HT-29 (cell line): ENCODE data around the gene SYPL2. TPM values are rescaled to one million over a fixed set of nuclear protein-coding genes. Genes with fewer than 3 reads are reported as not detected.

Source experiments
- DNase-seq: peaks from one replicate; pipeline ENCODE4 v3.0.0-alpha.2; 2015; ENCODE audit warnings: low spot score
- total RNA-seq: library from RNA; depleted of rRNA; stranded (reverse); fragments of >200 nt; shearing (Covaris generic); gene quantifications from 2 replicates; pipeline ENCODE4 v1.2.3, GENCODE V29; 2014; rRNA removed

Gene SYPL2
- total RNA-seq, 1 experiment from 2014 or later, result not detected

DNA sequence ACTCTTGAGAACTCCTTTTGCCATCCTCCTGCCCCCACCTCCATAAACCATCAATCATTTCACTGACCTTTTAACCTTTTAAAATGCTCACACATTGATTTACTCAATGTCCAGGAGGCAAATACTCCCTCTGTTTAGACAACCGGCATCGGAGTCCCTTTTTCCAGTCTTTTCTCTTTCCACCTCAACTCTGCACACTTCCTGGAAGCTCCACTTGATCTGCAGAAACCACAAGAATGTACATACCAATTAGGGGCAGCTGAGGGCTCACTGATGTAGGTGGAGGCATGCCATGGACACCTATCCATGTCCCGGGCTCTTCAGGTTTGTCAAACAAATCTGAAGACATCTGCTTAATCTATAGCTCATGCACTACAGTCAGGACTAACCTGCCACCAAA lies 48.5 kb downstream of the SYPL2 start:
- DNase-seq, result no peak

DNA sequence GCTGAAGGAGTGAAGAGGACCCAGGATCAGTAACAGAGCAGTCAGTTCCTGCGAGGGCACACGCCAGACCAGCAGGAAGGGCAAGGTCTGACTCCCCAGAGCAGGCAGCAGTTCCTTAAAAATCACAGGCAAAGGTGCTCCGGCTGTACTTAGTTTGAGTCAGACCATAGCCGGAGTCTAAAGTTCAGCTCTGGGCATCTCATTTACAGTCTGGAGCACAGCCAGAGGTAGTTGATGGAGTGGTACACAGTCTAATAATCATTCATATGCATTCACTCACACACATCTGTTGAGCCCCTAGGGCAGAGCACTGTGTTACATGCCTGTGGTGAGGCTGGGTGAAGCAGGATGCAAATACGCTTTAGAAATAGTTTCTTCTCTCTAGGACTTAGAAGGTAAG lies 50.5 kb downstream of the SYPL2 start:
- DNase-seq, result peak; percentile 75

DNA sequence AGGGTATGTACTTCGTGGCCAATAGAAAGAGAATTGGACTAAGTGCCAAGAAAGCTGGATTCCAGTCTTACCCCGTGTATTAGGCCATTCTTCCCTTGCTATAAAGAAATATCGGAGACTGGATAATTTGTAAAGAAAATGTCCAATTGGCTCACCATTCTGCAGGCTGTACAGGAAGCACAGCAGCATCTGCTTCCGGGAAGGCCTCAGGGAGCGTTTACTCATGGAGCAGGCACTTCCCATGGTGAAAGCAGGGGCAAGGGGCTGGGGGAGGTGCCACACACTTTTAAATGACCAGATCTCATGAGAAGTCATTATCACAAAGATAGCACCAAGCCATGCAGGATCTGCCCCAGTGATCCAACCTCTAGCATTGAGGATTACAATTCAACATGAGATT lies 51.0 kb downstream of the SYPL2 start:
- no peak for DNase-seq

DNA sequence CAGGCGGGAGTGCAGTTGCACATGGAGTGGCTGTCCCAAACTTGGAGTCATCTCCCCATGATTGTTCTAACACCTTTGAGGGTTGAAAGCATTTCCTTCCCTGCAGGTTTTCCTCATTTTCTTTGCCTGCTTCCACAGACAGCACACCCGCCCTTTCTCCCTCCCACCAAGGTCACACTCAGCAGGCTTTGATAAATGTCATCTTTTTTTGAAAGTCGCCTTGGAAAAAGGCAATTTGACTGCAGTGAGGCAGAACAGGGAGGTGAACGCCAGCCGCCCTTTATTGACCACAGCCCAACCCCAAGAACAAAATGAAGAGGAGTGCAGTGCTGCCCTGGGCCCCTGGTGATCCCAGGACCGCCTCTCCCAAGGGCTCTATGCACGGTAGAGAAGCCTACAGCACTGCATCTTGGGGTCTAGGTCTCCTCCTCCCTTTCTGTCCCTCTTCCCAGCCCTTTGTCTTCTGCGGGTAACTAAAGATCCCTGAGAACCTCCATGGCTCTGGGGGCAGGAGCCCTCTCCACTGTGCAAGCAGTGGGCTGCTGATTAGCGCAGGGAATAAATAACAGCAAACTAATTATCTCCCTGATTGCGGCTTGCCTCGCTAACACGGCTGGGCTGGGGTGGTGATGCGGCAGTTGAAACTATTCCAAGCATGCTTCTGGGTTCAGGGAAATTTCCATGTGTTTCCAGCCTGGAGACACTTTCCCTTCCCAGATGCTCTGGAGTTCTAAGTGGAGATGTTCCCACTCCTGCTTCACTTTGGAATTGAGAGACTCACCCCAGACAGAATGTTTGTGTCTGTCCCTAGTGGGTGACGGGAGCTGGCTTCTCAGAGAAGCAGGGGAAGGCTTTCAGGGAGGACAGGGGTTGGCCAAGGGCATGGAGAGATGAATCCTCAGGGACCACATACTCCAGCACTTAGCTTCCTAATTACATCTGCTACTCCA lies 54.9 kb downstream of the SYPL2 start:
- DNase-seq, result no peak

DNA sequence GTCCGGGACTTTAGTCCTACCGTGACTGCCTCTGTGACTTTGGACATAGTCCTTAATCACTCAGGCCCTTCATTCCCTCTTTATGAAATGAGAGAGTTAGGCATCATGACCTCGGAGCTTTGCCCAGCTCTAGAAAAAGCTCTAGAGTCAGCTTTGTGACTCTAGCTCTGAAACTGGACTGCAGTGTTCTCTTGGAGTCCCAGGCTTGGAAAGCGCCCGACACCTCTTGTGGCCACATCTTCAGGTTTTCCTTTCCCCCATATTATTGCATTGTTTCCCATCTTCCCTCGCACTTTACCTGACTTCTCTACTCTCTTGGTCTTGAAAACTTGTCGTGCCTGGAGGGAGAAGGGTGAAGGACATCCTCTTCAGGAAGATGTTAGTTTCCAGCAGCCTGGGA lies 55.7 kb downstream of the SYPL2 start:
- DNase-seq, result no peak

DNA sequence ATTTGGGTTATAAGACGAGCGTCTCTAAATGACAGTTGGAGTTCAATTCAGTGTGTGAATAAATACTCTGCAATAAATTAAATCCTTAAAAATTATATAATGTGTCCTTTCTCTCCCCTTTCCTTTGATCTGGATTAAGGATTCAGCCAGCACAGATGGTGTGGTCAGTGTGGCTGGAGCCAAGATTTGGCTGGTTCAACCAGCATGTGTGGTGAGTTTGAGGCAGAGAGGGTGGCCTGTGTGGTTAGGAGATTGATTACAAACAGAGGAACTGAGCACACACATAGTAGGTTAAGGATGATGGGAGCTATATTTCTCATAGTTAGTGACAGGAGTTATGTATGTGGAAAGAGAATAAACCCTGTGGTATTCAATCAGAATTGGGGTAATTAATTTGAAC lies 57.4 kb downstream of the SYPL2 start:
- no peak for DNase-seq

DNA sequence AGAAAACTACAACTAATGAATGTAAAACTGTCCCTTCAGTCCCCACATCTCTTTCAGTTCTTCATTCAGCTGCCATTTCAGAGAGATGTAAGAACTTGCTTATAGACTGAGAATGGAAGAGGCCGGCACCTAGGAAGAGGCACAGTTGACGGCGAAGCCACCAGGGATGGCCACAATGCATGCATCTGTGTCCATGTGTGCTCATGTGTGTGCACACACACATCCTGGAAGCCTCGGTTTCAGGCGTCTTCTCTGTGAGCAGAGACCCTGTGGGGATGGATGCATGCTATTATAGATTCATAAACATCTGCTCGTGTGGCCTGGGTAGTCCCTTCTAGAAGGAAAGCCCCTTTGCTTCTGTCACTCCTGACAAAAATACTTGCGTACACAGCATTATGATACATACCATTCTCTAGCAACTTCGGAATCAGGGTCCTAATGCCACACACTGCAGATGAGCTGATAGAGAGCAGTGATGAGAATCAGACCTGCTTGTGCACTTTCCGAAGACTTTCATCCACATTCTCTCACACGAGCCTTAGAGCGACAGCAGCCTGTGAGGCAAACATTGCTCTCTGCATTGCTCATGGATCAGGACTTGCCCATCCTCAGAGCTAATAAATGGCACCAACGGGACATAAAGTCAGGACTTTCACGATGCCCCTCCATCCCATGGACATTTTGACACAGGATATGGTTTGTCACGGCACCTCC lies 60.9 kb downstream of the SYPL2 start:
- no peak for DNase-seq

DNA sequence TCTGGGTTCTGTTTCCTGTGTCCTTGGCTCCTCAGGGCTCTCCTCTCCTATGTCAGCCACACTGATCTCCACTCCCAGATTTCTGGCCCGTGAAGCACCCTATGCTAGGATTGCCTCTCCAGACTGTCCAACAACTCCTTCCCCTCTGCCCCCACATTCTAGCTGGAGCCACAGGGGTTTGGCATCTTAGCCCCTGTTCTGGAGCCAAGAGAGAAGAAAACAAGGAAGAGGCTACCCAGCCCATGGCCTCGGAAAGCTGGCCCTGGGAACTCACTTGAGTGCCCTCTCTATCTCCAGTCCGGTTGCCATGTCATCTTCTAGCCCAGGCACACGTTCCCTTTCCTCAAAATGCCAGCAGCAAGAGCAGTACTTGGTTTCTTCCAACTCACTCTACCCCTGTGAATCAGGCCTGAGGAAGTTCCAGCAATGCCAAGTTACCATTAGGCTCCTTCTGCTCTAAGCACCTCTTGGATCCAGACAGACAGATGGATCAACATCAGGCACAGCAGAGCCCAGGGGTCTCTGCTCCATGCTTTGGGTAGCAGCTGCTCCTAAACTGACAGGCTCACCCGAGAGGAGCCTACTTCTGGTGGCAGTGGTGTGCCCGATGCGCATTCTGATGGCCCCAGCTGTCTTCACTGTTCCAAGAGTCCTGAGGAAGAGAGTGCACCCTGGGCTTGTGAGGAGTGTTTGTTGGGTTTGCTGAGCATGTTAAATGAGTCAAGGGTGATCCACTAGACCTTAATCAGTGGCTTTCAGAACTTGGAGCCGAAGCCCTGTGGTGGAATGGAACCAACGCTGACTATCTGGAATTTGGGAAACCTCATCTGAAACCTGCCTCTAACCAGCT lies 61.7 kb downstream of the SYPL2 start:
- no peak for DNase-seq

DNA sequence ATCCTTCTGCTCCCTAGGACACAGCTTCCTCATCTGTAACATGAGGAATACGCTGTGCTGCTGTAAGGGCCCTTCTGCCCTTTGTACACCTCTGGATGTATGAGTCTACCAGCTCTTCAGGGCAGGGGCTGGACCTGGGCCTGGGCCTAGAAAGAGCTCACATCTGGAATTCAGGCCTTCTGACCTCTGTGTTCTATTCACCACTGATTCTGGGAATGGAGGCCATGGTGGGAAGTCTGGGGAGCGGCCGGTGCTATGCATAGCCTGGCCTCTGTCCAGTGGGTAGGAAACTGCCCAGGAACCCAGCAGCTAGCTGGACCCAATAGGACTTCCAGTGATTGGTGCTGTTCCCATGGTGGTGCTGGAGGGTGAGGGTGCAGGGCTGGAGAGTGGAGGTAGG lies 62.4 kb downstream of the SYPL2 start:
- no peak for DNase-seq

DNA sequence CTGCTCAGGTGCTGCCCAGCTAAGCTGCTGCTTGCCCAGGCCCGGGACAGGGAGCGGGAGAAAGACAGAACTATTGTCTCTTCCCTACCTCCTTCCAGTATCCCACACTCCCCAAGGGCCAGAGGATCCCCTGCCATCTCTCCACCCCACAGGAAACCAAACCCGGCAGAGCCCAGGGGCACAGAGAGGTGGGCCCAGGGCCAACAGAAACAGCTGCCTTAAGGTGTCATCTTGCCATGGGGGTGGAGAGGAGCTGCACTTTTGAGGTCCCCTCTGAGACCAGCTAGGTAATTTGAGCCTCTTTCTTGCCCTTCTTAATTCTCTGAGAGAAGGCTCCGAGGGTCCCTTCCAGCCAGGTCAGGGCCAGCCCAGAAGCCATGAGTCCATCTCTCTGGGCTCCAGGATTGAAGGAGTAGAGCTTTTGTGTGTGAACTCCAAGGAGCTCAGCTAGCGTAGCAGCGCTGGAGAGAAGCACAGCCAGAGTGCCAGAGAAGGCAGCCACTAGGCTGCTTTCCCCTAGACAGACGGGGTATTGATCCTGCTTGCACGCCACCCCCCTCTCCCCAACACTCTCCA lies 63.6 kb downstream of the SYPL2 start:
- no peak for DNase-seq

DNA sequence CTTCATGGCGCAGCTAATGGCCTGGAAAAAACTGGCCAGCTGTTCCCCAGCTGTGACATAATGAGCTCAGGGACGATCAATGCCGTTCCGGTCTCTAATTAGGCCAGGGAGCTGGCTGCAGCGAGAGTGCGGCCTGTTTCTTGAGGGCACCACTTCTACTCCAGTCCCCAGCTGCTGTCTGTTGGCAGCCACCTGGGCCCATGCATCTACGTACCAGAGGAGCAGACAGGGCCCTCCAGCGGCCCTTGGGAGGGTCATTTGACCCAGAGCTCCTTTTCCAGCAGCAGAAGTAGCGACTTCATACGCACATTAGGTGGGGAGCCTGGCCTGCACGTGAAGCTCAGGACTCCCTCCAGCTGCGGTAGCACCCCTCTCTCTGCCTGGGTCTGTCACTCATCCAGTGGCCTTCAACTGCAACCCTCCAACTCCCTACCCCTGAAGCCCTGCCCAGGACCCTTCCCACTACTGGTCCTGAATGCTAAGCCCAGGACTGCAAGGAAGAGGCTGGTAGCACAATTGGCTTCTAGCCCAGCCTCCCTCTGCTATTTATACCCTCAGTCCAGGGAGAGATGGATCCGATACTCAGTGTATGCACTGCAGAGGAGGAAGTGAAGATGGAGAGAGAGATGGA lies 64.2 kb downstream of the SYPL2 start:
- no peak for DNase-seq

DNA sequence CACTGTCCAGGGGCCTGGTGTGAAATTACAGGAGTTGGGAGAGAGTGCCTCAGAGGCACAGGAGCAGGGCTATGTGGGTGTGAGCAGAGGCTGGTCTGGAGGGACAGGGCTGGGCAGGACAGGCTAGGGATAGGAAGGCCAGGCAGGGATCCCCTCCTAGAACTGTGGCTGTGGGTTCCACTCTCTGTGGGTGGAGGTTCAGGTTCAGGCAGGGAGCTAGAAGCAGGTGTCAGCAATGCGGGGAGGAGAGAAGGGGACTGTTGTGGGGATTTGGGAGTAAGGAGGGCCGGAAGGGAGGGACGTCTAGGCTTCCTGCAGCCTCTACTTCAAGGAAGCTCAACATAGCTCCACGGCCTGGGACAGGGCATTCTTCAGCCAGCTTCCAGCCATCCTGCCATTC lies 65.0 kb downstream of the SYPL2 start:
- no peak for DNase-seq

Other genes starting within 250 kb of the SYPL2 start
- gene CELSR2, start 217.0 kb upstream of the SYPL2 start, total RNA-seq, result 1.1 and 1.4 TPM in 2 replicates
- 54.6 and 61.1 TPM in 2 replicates for gene PSRC1, start 183.4 kb upstream of the SYPL2 start, total RNA-seq
- 0.13 TPM in 1 of 2 replicates, not detected in the other for gene MYBPHL, start 159.5 kb upstream of the SYPL2 start, total RNA-seq
- gene SORT1, start 68.6 kb upstream of the SYPL2 start, total RNA-seq, result 15.3 and 16.3 TPM in 2 replicates
- gene PSMA5, start 40.1 kb upstream of the SYPL2 start, total RNA-seq, result 61.2 and 80.9 TPM in 2 replicates
- 10.8 and 14.1 TPM in 2 replicates for gene ATXN7L2, start 17.4 kb downstream of the SYPL2 start, total RNA-seq
- gene CYB561D1, start 27.5 kb downstream of the SYPL2 start, total RNA-seq, result 5.9 TPM in 2 replicates
- gene AMIGO1, start 43.2 kb downstream of the SYPL2 start, total RNA-seq, result 1.1 and 1.2 TPM in 2 replicates
- gene GPR61, start 73.3 kb downstream of the SYPL2 start, total RNA-seq, result 0.18 TPM in 1 of 2 replicates, not detected in the other
- 3.8 and 3.9 TPM in 2 replicates for gene GNAI3, start 82.1 kb downstream of the SYPL2 start, total RNA-seq
- not detected in 2 replicates for gene GNAT2, start 153.1 kb downstream of the SYPL2 start, total RNA-seq
- 93.4 and 94.2 TPM in 2 replicates for gene AMPD2, start 153.3 kb downstream of the SYPL2 start, total RNA-seq
- 2.5 and 4.5 TPM in 2 replicates for gene GSTM4, start 189.6 kb downstream of the SYPL2 start, total RNA-seq
- not detected in 2 replicates for gene GSTM2, start 201.5 kb downstream of the SYPL2 start, total RNA-seq
- gene GSTM1, start 221.3 kb downstream of the SYPL2 start, total RNA-seq, result not detected in 2 replicates
- gene GSTM5, start 245.7 kb downstream of the SYPL2 start, total RNA-seq, result not detected in 2 replicates